Measurements from ENCODE around the gene PEX6.
"Not testable (repeated sequence)": the region's sequence is repeated elsewhere in the genome, so short reads cannot be mapped to it uniquely, and the experiment has no call there.

PEX6 gene

GRCh38 chr6:42959917-42960242 is 19.1 kb downstream of the PEX6 start:
- Mint-ChIP-seq H3K4me3 (peak overlapping the region; percentile 63), H3K27ac (ENCODE audit: low read depth) (peak overlapping the region; percentile 73), H3K36me3 (ENCODE audit: insufficient read depth) (peaks cover 9% of the 10 kb centered on the region), H3K9me3 (no peaks in the 10 kb centered on the region), H3K27me3 (no peaks in the 10 kb centered on the region), H3K4me1 (peaks cover 6% of the 10 kb centered on the region)
- ATAC-seq (replicated peaks; ENCODE audit: extremely low read depth, poor library complexity, severe bottlenecking) (no peak), DNase-seq (ENCODE audit: low spot score in 2 of 2) (no peak)

GRCh38 chr6:42958125-42958524 is 20.9 kb downstream of the PEX6 start:
- Mint-ChIP-seq H3K4me1 (peaks cover 6% of the 10 kb centered on the region), H3K27me3 (no peaks in the 10 kb centered on the region), H3K9me3 (no peaks in the 10 kb centered on the region), H3K27ac (ENCODE audit: low read depth) (no peak overlapping the region), H3K36me3 (ENCODE audit: insufficient read depth) (peaks cover 3% of the 10 kb centered on the region), H3K4me3 (no peak overlapping the region)
- DNase-seq (ENCODE audit: low spot score in 2 of 2) (no peak), ATAC-seq (replicated peaks; ENCODE audit: extremely low read depth, poor library complexity, severe bottlenecking) (no peak)

- H3K36me3 Mint-ChIP-seq (ENCODE audit: insufficient read depth); ATAC-seq (replicated peaks; ENCODE audit: extremely low read depth, poor library complexity, severe bottlenecking): not testable (repeated sequence)
Observed at GRCh38 chr6:42954405-42954804, 24.6 kb downstream of the PEX6 start.

GRCh38 chr6:42952389-42952788 is 26.6 kb downstream of the PEX6 start:
- Mint-ChIP-seq H3K9me3 (no peaks in the 10 kb centered on the region), H3K36me3 (ENCODE audit: insufficient read depth) (peaks cover 3% of the 10 kb centered on the region), H3K4me1 (no peaks in the 10 kb centered on the region), H3K27ac (ENCODE audit: low read depth) (no peak overlapping the region), H3K27me3 (no peaks in the 10 kb centered on the region), H3K4me3 (no peak overlapping the region)
- ATAC-seq (replicated peaks; ENCODE audit: extremely low read depth, poor library complexity, severe bottlenecking) (no peak), DNase-seq (ENCODE audit: low spot score in 2 of 2) (no peak)

More at GRCh38 chr6:42954405-42954804, 24.6 kb downstream of the PEX6 start:
- H3K4me1 Mint-ChIP-seq; DNase-seq (ENCODE audit: low spot score in 2 of 2); H3K9me3 Mint-ChIP-seq; H3K27me3 Mint-ChIP-seq; H3K27ac Mint-ChIP-seq (ENCODE audit: low read depth); H3K4me3 Mint-ChIP-seq: not testable (repeated sequence)

GRCh38 chr6:42947950-42948349 is 31.0 kb downstream of the PEX6 start:
- Mint-ChIP-seq H3K36me3 (ENCODE audit: insufficient read depth) (peaks cover 18% of the 10 kb centered on the region), H3K27ac (ENCODE audit: low read depth) (no peak overlapping the region), H3K9me3 (no peaks in the 10 kb centered on the region), H3K4me3 (no peak overlapping the region), H3K4me1 (no peaks in the 10 kb centered on the region), H3K27me3 (no peaks in the 10 kb centered on the region)
- DNase-seq (ENCODE audit: low spot score in 2 of 2) (no peak), ATAC-seq (replicated peaks; ENCODE audit: extremely low read depth, poor library complexity, severe bottlenecking) (no peak)

GRCh38 chr6:42942444-42942843 is 36.5 kb downstream of the PEX6 start:
- ATAC-seq (replicated peaks; ENCODE audit: extremely low read depth, poor library complexity, severe bottlenecking) (no peak), DNase-seq (ENCODE audit: low spot score in 2 of 2) (no peak)
- H3K4me3 Mint-ChIP-seq: no peak overlapping the region
- H3K9me3 Mint-ChIP-seq: no peaks in the 10 kb centered on the region
- no peaks in the 10 kb centered on the region for H3K27me3 Mint-ChIP-seq
- H3K4me1 Mint-ChIP-seq: peaks cover 13% of the 10 kb centered on the region
- H3K36me3 Mint-ChIP-seq (ENCODE audit: insufficient read depth): peaks cover 38% of the 10 kb centered on the region
- H3K27ac Mint-ChIP-seq (ENCODE audit: low read depth): peak overlapping the region; percentile 38

GRCh38 chr6:42941356-42941755 is 37.6 kb downstream of the PEX6 start:
- Mint-ChIP-seq H3K4me1 (peaks cover 21% of the 10 kb centered on the region), H3K27ac (ENCODE audit: low read depth) (peak overlapping the region; percentile 29), H3K36me3 (ENCODE audit: insufficient read depth) (peaks cover 45% of the 10 kb centered on the region)
- not testable (repeated sequence) for H3K27me3 Mint-ChIP-seq; H3K9me3 Mint-ChIP-seq; H3K4me3 Mint-ChIP-seq; DNase-seq (ENCODE audit: low spot score in 2 of 2); ATAC-seq (replicated peaks; ENCODE audit: extremely low read depth, poor library complexity, severe bottlenecking)

- no peak for ATAC-seq (replicated peaks; ENCODE audit: extremely low read depth, poor library complexity, severe bottlenecking)
- no peaks in the 10 kb centered on the region for H3K27me3 Mint-ChIP-seq
- H3K4me1 Mint-ChIP-seq: peaks cover 21% of the 10 kb centered on the region
- H3K9me3 Mint-ChIP-seq: no peaks in the 10 kb centered on the region
- H3K4me3 Mint-ChIP-seq: no peak overlapping the region
- peaks cover 46% of the 10 kb centered on the region for H3K36me3 Mint-ChIP-seq (ENCODE audit: insufficient read depth)
- no peak for DNase-seq (ENCODE audit: low spot score in 2 of 2)
- H3K27ac Mint-ChIP-seq (ENCODE audit: low read depth): no peak overlapping the region
Observed at GRCh38 chr6:42940493-42941045, 38.4 kb downstream of the PEX6 start.

GRCh38 chr6:42939810-42940167 is 39.2 kb downstream of the PEX6 start:
- H3K36me3 Mint-ChIP-seq (ENCODE audit: insufficient read depth): peaks cover 49% of the 10 kb centered on the region
- peak overlapping the region; percentile 29 for H3K4me3 Mint-ChIP-seq
- H3K27ac Mint-ChIP-seq (ENCODE audit: low read depth): no peak overlapping the region
- no peaks in the 10 kb centered on the region for H3K27me3 Mint-ChIP-seq
- ATAC-seq (replicated peaks; ENCODE audit: extremely low read depth, poor library complexity, severe bottlenecking): no peak
- peaks cover 21% of the 10 kb centered on the region for H3K4me1 Mint-ChIP-seq
- H3K9me3 Mint-ChIP-seq: no peaks in the 10 kb centered on the region
- no peak for DNase-seq (ENCODE audit: low spot score in 2 of 2)

- Mint-ChIP-seq H3K27me3 (no peaks in the 10 kb centered on the region), H3K27ac (ENCODE audit: low read depth) (peak overlapping the region; percentile 53), H3K9me3 (no peaks in the 10 kb centered on the region), H3K4me3 (peak overlapping the region; percentile 29), H3K4me1 (peaks cover 23% of the 10 kb centered on the region), H3K36me3 (ENCODE audit: insufficient read depth) (peaks cover 51% of the 10 kb centered on the region)
- ATAC-seq (replicated peaks; ENCODE audit: extremely low read depth, poor library complexity, severe bottlenecking) (no peak), DNase-seq (ENCODE audit: low spot score in 2 of 2) (no peak)
Observed at GRCh38 chr6:42938987-42939809, 39.8 kb downstream of the PEX6 start.

- DNase-seq (ENCODE audit: low spot score in 2 of 2) (no peak), ATAC-seq (replicated peaks; ENCODE audit: extremely low read depth, poor library complexity, severe bottlenecking) (no peak)
- peaks cover 31% of the 10 kb centered on the region for H3K4me1 Mint-ChIP-seq
- H3K36me3 Mint-ChIP-seq (ENCODE audit: insufficient read depth): peaks cover 55% of the 10 kb centered on the region
- no peaks in the 10 kb centered on the region for H3K27me3 Mint-ChIP-seq
- no peaks in the 10 kb centered on the region for H3K9me3 Mint-ChIP-seq
- peak overlapping the region; percentile 53 for H3K27ac Mint-ChIP-seq (ENCODE audit: low read depth)
- peak overlapping the region; percentile 41 for H3K4me3 Mint-ChIP-seq
Observed at GRCh38 chr6:42938428-42938796, 40.6 kb downstream of the PEX6 start.

- H3K4me1 Mint-ChIP-seq: peaks cover 37% of the 10 kb centered on the region
- peak overlapping the region; percentile 41 for H3K4me3 Mint-ChIP-seq
- H3K36me3 Mint-ChIP-seq (ENCODE audit: insufficient read depth): peaks cover 55% of the 10 kb centered on the region
- no peaks in the 10 kb centered on the region for H3K27me3 Mint-ChIP-seq
- DNase-seq (ENCODE audit: low spot score in 2 of 2): no peak
- ATAC-seq (replicated peaks; ENCODE audit: extremely low read depth, poor library complexity, severe bottlenecking): no peak
- peak overlapping the region; percentile 10 for H3K27ac Mint-ChIP-seq (ENCODE audit: low read depth)
- H3K9me3 Mint-ChIP-seq: no peaks in the 10 kb centered on the region
Observed at GRCh38 chr6:42937548-42938427, 41.2 kb downstream of the PEX6 start.

Data from central memory CD8-positive, alpha-beta T cell (primary cell).